GM10248 (cell line): ENCODE data around the gene TMEM256.

Experiments
- CTCF ChIA-PET: fragments of 300-600 bp; sonication (Branson Sonifier 250); formaldehyde crosslinking; extraction: SDS; loops from one replicate; lab custom pipeline; 2021; ENCODE audit warnings: antibody characterized with exemption; lab: Yijun Ruan, JAX
- POLR2A ChIA-PET: fragments of 350-650 bp; sonication (Branson Sonifier 250); formaldehyde crosslinking; extraction: SDS; loops from one replicate; lab custom pipeline; 2020; ENCODE audit warnings: antibody characterized with exemption; lab: Yijun Ruan, JAX
- DNase-seq: peaks from one replicate; pipeline ENCODE4 v3.0.0; 2012; ENCODE audit errors: extremely low spot score
- TF ChIP-seq, protein P1 (sequence below): IDR thresholded peaks from 2 replicates; pipeline ENCODE4 v1.5.1; 2012; ENCODE audit warnings: mild to moderate bottlenecking, low read depth; ENCODE audit errors: extremely low read depth, missing control alignments, control extremely low read depth

Gene TMEM256

DNA sequence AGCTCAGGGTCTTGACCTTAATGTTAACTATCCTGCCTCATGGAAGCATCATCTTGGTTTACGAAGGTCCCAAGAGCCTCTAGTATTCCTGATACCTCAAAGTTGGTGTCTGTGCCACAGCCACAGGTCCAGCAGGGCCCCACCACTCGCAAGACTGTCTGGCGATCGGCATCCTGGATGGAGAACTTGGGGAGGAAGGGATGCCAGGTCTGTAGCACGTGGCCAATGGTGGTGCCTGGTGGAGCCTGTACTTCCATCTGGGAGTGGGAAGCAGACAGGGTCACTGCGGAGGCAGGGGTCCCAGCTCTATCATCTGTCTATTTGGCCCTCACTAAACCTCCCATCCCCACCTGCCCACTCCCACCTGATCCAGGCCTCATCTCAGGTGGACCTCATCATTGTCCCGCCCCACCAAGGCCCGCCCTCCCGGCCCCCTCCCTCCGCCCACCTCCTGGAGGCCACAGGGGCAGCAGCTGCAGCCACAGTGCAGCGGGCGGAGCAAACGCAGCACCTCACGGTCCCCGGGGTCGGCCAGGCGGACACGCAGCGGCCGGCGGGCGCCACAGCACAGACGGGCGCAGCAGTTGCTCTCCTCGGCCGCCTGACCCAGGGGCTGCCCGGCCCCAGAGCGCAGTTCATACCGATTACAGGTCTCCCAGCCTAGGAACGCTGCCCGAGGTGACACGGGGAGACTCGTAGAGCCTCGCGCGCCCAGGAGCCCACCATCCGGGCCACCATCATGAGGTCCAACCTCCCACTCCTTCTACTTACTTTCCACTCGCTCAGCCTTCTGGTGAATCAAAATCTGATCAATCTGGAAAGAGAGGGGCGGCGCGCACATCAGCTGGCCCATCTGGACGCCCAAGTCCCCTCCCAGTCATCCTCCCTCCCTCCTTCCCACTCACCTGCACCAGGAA, 10.9 kb downstream of the TMEM256 start:
- DNase-seq = no peak
- TF ChIP-seq, protein P1, sequence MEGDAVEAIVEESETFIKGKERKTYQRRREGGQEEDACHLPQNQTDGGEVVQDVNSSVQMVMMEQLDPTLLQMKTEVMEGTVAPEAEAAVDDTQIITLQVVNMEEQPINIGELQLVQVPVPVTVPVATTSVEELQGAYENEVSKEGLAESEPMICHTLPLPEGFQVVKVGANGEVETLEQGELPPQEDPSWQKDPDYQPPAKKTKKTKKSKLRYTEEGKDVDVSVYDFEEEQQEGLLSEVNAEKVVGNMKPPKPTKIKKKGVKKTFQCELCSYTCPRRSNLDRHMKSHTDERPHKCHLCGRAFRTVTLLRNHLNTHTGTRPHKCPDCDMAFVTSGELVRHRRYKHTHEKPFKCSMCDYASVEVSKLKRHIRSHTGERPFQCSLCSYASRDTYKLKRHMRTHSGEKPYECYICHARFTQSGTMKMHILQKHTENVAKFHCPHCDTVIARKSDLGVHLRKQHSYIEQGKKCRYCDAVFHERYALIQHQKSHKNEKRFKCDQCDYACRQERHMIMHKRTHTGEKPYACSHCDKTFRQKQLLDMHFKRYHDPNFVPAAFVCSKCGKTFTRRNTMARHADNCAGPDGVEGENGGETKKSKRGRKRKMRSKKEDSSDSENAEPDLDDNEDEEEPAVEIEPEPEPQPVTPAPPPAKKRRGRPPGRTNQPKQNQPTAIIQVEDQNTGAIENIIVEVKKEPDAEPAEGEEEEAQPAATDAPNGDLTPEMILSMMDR = no peak
- POLR2A ChIA-PET = no interaction called here
- CTCF ChIA-PET = interaction anchor here (1.6 kb wide), 2 partner anchors 37 kb away, joined by 5 to 8 read pairs; partner anchors contain the start of gene TMEM95

GRCh38 chr17:7391307-7391706, 12.6 kb downstream of the TMEM256 start:
- ChIA-PET POLR2A (no interaction called here), CTCF (interaction anchor here (1.6 kb wide), 1 partner anchor 35 kb away, joined by 8 read pairs; the partner anchor contains the start of gene TMEM95)
- TF ChIP-seq, protein P1 = no peak

DNA sequence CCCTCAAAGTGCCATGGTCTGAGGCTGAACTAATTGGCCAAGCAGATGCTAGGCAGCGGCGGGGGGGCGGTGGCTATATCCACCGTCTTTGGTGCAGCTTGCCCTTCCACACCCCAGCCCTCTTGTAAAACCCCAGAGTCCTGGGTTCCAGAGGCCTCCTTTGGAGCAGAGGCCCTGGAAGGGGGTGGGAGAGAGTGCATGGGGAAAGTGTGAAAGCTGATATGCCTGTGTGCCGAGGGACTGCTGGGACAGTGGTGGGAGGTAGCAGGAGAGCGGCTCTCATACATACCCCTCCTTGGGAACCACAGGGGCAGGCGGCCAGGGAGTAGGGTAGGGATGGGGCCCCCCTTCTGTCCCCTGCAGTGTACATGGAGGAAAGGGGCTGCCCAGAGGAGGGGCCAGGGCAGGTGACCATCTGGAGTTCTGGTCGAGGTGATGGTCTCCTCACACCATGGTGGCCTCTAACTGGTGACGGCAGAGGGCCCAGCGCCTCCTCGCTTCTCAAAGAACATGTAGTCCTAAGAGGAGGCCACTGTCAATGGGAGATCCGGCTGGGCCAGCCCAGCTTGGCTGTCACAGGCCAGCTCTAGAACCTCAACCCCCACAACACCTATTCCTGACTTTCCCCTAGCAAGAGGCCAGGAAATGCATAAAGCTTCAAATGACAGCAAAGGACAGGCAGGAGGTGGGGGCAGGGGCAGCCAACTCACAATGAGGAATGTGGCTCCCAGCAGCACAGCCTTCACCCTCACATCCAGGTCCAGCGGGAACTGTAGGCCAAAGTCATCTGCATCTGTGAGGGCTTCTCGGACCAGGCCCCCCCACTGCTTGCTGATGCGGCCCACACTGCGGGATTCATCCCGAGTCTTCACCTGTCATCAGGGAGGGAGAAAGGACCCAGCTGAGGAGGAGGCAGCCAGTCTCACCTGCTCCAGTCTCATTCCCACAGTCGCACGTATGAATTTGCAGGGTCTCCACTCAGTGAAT, 13.7 kb downstream of the TMEM256 start:
- CTCF ChIA-PET = interaction anchor here (1.8 kb wide), 1 partner anchor 171 kb away, joined by 6 read pairs; no protein-coding TSS in a partner anchor
- POLR2A ChIA-PET = no interaction called here
- TF ChIP-seq, protein P1 = no peak
- DNase-seq = no peak

More at GRCh38 chr17:7391307-7391706, 12.6 kb downstream of the TMEM256 start:
- no peak for DNase-seq

GRCh38 chr17:7388856-7389255, 15.0 kb downstream of the TMEM256 start:
- POLR2A ChIA-PET = interaction anchor here (0.5 kb wide), 1 partner anchor 298 kb away, joined by 3 read pairs; no protein-coding TSS in a partner anchor
- DNase-seq = no peak
- CTCF ChIA-PET = interaction anchor here (1.0 to 3.3 kb wide), 4 partner anchors 9 to 172 kb away, joined by 4 to 12 read pairs (median 8); no protein-coding TSS in a partner anchor
- TF ChIP-seq, protein P1 = no peak

DNA sequence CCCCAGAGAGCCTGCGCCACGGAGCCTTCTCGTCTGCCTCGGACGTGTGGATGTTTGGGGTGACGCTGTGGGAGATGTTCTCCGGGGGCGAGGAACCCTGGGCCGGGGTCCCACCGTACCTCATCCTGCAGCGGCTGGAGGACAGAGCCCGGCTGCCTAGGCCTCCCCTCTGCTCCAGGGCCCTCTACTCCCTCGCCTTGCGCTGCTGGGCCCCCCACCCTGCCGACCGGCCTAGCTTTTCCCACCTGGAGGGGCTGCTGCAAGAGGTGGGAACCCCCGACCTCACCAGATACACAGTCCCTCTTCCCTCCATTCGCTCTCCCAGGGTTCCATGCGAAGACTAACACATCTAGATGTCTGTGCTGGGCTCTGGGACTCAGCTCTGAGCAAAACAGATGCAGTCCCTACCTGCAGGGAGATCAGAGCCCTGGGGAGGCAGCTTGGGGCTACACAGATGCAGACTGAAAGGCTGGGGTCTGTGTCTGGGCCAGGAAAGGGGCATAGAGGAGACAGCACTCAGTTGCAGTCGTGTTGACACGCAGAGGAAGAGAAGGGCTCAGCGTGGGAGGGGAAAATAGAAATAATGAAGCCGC, 19.3 kb downstream of the TMEM256 start:
- TF ChIP-seq, protein P1 = no peak
- POLR2A ChIA-PET = interaction anchor here (0.6 kb wide), 1 partner anchor 42 kb away, joined by 3 read pairs; no protein-coding TSS in a partner anchor
- CTCF ChIA-PET = interaction anchor here (0.8 kb wide), 1 partner anchor 178 kb away, joined by 3 read pairs; no protein-coding TSS in a partner anchor
- DNase-seq = no peak
